Activated CD8-positive, alpha-beta memory T cell treated with anti-CD3 and anti-CD28 coated beads, Interleukin-2, amount 50 U/mL, for 1 hour (primary cell): Measurements from ENCODE around the gene SRD5A1.
"Not testable (repeated sequence)": the region's sequence is repeated elsewhere in the genome, so short reads cannot be mapped to it uniquely, and the experiment has no call there.

ENCODE experiments used
- DNase-seq: peaks from one replicate; pipeline ENCODE4 v3.0.0-alpha.2; 2020; ENCODE audit errors: extremely low read depth

Gene SRD5A1

DNA sequence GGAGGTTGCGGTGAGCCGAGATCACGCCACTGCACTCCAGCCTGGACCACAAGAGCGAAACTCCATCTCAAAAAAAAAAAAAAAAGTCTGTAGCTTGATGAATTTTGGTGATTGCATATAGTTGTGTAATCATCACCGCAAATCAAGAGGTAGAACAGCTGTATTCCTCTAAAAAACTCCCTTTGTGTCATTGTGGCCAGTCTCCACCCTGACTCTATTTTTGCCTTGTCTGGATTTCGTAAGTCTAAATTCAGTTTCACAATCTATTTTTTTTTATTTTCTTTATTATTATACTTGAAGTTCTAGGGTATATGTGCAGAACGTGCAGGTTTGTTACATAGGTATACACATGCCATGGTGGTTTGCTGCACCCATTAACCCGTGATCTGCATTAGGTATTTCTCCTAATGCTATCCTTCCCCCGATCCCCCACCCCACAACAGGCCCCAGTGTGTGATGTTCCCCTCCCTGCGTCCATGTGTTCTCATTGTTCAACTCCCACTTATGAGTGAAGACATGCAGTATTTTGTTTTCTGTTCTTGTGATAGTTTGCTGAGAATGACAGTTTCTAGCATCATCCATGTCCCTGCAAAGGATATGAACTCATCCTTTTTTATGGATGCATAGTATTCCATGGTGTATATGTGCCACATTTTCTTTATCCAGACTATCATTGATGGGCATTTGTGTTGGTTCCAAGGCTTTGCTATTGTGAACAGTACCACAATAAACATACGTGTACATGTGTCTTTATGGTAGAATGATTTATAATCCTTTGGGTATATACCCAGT lies 12.5 kb downstream of the SRD5A1 start:
- DNase-seq = not testable (repeated sequence)

DNA sequence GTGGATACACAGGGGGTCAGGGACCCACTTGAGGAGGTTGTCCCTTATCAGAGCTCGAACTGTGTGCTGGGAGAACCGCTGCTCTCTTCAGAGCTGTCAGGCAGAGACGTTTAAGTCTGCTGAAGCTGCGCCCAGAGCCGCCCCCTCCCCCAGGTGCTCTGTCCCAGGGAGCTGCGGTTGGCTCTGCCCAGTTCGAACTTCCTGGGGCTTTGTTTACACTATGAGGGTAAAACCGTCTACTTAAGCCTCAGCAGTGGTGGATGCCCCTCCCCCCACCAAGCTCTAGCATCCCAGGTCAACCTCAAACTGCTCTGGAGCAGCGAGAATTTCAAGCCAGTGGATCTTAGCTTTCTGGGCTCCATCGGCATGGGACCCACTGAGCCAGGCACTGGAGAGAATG lies 15.9 kb downstream of the SRD5A1 start:
- no peak for DNase-seq

DNA sequence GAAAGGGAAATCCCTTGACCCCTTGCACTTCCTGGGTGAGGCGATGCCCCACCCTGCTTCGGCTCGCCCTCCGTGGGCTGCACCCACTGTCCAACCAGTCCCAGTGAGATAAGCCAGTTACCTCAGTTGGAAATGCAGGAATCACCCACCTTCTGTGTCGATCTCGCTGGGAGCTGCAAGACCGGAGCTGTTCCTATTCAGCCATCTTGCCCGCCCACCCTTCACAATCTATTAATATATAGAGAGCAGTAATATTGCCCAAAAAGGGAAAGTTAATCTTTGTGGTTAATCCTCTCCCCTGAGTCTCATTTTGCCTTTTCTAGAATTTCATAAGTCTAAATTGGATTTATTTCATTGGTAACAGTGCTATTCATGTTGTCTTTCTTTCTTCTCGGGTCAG lies 16.4 kb downstream of the SRD5A1 start:
- no peak for DNase-seq

DNA sequence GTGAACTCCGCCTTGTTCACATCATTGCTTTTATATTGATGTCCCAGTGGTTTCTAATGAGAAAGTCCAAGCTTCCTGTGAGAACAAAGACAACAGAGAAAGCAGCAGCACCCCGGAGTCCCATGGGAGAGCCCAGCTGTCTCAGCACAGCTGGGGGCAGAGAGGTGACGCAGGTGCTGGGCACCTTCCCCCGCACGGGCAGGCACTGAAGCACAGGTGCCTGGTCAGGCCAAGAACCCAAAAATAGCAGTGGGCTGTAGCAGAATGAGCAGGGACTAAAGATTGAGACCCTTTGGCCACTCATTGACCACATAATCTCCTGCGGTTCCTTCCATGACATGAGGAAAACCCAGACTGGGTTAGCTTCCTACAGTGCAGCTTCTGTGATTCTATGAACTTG lies 18.8 kb downstream of the SRD5A1 start:
- no peak for DNase-seq

DNA sequence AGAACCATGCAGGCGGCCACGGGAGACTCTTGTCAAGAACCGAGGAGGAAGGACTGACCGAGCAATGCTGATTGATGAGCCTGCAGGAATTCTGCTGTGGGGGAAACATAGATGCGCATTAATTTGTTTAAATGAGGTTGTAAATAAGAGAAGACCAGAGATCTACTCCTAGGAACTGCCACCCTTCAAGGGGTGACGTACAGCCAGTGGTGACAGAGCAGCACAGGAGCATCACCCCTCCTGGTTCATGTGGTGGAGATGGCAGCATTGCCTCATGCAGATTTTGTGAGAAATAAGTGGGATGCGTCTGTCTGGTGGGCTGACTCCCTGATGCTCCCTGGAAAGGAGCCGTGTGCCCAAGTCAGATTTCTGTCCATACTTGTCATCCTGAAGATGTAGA lies 22.2 kb downstream of the SRD5A1 start:
- DNase-seq = no peak

DNA sequence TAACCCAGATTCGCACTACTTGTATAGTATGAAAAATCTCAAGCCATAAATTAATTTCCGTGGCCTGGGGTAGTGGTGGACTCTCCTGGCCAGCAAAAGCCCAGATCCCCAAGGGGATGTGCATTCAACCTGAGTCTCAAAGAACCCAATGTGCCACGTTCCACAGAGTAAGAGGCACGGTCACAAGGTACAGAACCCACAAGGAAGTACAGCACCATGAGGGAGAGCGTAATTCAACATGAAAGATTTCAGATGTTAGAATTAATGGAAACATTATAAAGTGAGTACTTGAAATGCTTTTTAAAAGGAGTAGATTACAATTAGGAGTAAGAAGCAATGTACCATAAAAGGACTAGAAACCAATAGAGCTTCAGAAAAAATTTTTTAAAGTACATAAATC lies 23.4 kb downstream of the SRD5A1 start:
- DNase-seq = no peak

DNA sequence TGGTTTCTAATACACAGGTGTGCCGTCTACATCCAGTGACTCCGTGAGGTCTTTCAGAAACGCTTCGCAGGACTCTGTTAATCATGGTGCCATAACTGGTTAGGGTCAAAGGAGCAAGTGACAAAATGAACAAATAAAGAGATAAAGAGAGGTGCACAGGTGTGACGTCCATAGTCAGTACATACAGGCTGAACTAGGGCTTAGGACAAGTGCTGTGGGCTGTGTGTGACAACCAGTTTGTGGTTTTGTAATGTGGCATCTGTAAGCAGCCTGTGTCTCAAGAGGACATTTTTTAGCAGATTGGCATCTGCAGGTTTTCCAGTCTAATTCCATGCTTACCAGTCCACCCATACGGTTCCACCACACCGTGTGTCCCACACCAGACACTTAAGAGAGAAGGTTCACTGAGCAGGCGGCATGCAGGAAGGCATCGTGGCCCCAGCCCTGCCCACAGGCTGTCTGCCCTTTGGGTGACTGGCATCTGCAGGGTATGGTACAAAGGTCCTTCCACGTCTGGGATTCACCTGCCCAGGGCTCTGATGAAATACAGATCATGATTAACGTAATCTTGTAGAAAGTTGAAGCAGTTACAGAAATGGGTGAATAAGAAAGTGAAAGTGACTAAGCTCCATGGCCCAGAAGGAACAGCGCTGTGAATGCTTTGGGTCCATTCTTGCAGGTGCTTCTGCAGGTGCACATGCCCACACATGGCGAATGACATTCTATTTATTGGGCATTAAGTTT lies 26.9 kb downstream of the SRD5A1 start:
- DNase-seq = no peak

DNA sequence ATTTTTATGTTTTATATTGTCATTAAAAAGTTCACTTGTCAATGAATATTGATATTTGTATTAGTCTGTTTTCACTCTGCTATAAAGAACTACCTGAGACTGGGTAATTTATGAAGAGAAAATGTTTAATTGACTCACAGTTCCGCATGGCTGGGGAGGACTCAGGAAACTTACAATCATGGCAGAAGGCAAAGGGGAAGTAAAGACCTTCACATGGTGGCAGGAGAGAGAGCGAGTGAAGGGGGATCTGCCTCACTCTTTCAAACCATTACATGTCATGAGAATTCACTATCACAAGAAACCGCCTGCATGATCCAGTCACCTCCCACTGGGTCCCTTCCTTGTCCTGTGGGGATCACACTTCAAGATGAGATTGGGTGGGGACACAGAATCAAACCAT lies 27.4 kb downstream of the SRD5A1 start:
- no peak for DNase-seq

DNA sequence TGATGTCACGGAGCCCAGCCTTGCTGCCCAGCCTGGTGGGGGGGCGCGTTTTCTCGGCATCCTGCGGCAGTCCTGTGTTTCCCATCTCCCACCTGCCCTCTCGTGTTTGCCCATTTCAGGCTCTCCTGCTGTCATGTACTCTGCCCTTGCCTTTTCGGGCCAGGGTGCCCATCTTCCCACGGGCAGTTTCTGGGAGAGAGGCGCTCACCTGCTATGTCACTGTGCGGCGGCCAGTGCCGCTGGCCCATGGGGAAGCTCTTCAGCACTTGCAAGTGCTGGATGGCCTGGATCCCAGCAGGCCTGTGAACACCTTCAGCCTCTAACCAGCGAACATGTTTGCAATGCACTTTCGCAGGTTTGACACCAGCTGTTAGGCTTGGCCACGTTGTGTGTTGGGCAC lies 33.5 kb downstream of the SRD5A1 start:
- DNase-seq = no peak

DNA sequence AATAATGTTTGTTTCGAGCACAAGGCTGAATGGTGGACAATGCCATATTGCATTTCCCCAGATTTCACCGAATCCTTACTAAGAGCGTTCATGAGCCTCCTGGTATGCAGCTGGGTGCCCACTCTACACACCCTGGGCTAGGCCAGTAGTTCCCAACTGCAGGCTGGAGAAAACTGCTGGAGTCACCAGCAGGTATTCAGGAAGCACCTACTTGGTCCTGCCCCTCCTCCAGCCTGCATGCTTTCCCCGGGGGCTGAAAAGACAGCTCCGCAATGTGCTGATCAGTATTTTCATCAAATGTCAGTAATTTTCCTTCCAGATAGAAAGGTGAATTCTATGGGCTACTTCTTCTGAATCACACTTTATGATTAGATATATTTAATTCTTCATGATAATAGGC lies 34.4 kb downstream of the SRD5A1 start:
- no peak for DNase-seq

DNA sequence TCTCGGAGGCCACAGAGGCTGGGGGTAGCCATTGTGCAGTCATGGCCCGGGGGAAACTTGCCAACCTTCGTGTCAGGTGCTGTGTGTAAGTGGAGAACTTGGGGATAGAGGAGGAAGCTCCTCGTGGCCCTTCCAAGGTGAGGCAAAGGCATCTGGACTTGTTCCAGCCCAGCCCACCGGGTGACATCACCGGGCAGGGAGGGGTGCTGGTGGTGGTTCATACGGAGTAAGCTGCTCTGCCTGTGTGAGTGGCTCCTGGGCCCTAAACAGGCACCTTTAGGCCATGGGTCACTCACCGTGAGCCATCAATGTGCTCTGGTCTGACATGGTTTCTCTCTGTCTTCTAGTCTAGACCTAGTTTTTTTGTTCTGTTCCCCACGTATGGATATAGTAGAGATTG lies 35.5 kb downstream of the SRD5A1 start:
- DNase-seq = not testable (repeated sequence)

DNA sequence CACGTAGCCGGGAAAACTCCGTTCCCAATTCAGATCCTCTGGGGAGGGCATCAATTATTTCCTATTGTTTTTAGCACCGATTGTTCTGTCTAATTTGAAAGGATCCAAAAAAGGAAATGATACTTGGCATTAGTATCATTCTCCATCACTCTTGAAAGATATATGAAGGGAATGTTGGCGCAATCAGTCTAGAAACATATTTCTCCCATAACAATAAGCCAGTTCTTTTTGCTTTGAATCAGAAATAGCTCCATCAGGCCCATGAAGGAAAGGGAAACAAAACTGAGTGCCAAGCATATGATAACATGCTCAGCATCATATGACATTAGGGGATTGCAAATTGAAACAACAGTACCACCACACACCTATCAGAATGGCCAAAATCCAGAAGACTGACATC lies 39.8 kb downstream of the SRD5A1 start:
- no peak for DNase-seq

DNA sequence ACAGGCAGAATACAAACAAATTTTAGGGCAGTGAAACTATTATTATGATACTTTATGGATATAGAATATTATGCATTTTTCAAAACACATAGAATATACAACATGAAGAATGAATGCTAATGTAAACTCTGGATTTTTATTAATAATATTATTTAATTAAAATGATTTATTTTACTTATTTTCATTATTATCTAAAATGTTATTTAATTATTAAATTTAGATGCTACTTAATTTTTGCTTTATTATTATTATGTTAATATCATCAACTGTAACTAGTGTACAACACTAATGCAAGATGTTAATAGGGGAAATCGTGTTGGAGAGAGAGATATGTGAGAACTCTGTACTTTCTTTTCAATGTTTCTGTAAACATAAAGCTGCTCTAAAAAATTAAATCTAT lies 40.7 kb downstream of the SRD5A1 start:
- no peak for DNase-seq

DNA sequence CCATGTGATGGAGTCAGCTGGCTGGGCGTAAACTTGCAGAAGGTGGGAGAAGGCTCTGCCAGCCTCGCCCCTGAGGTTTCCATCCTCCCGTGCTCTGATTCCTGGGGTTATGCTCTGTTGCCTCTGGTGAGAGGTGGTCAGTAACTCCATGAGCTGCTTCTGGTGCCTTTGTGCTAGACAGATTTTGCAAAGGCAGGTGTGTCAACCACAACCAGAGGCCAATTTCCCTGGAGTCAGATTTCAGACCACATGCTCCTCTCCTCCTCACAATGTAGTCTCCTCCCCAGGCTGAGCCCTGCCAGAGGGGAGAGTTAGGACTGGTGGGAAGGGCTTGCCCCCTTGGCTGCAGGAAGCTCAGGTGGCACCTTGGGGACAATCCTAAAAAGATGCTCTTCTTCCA lies 41.2 kb downstream of the SRD5A1 start:
- no peak for DNase-seq

DNA sequence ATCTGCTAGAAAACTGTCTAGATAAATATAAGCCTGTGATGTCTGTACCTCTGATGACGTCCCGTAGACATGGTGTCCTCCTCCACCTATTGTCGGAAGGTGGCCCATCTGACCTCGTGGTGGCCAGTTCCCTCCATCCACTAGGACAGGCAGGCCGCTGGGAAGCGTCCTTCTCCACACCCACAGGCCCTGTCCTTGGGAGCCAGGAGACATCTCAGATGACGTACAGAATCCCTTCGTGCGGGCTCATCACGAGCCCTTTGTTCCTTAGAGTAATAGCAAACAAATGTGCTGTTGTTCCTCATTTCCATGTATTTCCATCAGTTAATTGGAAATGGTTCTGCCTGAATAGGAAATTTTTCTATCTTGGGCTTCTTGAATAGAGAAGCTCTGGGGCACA lies 41.6 kb downstream of the SRD5A1 start:
- no peak for DNase-seq

DNA sequence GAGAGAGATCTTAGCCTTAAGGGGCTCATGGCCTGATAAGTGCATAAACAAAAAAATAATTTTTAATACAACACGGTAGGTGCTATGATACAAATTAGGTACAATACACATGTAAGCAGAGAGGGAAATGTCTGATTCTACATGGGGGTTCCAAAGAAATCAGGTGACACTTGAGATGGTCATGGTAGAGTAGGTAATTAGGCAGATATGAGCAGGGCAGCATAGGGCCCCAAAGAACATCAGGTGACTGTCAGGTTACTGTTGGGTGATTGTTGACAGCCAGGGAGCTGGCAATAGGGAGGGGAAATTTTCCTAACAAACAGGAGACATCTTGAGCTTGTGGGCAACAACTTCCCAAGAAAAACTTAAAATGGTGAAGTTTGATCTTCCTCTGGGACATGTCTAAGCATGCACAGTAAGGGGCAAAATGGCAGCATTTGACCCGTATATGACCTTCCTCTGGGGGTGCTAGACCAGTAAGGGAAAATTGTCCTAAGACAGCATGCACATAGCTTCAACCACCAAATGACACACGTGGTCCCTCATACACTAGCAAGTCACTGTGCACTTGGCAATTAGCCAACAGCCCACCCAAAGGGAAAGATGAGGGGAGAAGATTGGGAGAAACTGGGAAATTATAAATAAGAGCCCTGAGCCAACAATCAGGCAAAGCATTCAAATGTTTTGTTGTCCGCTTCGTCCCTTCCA lies 42.7 kb downstream of the SRD5A1 start:
- no peak for DNase-seq

DNA sequence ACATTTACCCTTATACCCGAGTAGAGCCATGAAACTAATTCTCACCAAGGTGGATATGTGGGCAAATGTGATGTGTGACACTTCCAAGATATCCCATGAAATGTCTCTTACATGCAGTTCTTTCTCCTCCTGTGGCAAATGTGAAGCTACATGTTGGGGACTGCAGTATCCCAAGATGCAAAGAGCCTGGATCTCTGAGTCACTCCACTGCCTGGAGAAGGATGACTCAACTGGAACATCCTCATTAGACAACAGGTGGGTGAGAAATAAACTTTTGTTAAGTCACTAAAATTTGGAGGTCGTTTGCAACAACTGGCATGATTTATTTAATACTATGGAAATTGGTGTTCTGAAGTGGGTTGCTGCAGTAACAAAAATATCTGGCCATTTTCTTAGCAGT lies 43.5 kb downstream of the SRD5A1 start:
- DNase-seq = no peak

DNA sequence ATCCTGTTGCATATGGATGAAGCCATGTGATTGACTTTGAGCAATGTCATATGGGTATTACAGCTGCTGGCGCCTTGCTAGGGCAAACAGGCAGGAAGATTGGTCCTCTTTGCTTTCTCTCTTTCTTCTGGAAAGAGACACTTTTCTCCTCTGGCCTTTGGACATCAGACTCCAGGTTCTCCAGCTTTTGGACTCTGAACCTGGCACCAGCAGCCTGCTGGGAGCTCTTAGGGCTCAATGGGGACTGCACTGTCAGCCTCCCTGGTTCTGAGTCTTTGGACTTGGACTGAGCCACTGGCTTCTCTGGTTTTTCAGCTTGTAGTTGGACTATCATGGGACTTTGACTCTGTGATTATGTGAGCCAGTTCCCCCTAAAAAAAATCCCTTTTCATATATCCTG lies 45.1 kb downstream of the SRD5A1 start:
- DNase-seq = no peak

DNA sequence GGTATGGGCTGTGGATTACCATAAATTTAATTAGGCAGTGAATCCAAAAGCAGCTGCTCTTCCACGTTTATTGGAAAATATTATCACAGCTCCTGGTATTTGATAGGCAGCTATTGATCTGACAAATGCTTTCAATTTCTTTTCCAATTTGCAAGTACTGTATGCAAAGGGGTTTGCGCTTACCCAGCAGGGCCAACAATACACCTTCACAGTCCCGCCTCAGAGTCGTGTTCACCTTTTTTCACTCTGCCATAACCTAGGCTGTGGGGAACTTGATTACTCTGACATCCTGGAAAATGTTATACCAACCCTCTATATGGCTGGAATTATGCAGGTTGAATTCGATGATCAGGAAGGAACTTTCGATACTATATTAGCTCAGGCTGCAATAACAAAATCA lies 47.7 kb downstream of the SRD5A1 start:
- no peak for DNase-seq

DNA sequence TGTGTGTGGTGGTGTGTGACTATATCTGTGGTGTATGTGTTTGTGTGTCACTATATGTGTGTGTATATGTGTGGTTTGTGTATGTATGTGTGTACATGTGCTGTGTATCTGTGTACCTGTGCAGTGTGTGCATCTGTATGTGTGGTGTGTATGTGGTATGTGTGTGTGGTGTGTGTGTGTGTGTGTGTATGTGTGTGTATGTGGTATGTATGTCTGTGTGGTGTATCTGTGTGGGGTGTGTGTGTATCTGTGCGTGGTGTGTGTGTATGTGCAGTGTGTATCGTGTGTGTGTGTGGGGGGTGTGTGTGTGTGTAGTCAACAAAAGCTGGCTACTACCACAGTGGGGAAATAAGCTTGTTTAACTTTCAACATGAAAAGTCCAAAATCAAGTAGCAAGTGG lies 48.4 kb downstream of the SRD5A1 start:
- DNase-seq = no peak

DNA sequence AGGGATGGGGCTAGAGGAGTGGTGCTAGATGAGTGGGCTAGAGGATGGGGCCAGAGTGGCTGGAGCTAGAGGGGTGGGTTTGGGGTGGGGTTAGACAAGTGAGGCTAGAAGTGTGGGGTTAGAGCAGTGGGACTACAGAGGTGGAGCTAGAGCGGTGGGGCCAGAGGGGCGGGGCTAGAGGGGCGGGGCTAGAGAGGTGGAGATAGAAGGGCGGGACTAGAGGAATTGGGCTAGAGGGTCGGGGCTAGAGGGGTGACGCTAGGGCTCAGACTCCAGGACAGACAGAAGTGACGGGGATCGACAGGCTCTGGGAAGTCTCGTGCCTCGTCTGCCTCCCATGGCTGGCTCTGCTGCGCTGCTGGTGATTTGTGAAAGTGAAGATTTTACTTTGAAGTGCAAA lies 49.0 kb downstream of the SRD5A1 start:
- no peak for DNase-seq

DNA sequence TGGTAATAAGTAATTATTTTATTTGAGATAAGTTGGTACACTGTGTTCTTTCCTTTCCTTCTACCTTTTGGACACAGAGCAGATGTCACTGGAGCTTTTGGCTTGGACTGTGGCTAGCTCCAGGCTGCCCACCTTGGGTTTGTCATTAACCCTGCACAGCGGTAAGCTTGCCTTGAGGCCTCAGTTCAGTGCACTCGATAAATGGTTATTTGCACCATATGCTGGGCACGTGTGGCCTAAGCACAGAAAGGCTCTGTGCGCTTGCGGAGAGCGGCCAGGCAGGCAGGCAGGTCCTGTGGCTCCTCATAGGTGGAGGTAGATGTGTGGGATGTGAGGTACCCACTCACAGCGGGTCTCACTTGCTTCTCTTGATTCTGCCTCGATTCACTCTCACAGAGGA lies 50.0 kb downstream of the SRD5A1 start:
- no peak for DNase-seq

DNA sequence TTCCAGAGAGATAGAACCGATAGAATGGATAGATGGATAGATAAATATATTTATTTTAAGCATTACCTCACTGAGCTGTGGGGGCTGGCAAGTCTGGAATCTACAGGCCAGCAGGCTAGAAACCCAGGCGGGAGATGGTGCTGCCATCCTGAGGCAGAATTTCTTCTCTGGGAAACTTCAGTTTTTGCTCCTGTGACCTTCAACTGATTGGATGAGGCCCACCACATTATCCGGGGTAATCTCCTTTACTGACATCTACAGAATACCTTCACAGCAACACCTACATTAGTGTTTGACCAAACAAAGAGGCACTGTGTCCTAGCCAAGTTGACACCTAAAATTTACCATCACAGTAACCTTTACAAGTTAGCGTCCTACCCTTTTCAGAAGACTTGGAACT lies 50.8 kb downstream of the SRD5A1 start:
- DNase-seq = no peak
